ENCODE results near the gene C6orf141.
A peak's percentile ranks its signal among the peaks of the same experiment; 100 is the strongest.

C6orf141 gene

GRCh38 chr6:49524541-49524940, 25.9 kb upstream of the C6orf141 start:
- DNase-seq (ENCODE audit: low read depth) = no peak
- H3K4me3 ChIP-seq (ENCODE audit: low read depth, low read length) = no peak overlapping the region
- TF ChIP-seq, protein P1, sequence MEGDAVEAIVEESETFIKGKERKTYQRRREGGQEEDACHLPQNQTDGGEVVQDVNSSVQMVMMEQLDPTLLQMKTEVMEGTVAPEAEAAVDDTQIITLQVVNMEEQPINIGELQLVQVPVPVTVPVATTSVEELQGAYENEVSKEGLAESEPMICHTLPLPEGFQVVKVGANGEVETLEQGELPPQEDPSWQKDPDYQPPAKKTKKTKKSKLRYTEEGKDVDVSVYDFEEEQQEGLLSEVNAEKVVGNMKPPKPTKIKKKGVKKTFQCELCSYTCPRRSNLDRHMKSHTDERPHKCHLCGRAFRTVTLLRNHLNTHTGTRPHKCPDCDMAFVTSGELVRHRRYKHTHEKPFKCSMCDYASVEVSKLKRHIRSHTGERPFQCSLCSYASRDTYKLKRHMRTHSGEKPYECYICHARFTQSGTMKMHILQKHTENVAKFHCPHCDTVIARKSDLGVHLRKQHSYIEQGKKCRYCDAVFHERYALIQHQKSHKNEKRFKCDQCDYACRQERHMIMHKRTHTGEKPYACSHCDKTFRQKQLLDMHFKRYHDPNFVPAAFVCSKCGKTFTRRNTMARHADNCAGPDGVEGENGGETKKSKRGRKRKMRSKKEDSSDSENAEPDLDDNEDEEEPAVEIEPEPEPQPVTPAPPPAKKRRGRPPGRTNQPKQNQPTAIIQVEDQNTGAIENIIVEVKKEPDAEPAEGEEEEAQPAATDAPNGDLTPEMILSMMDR (conservative IDR thresholded peaks at IDR 0.05; ENCODE audit: low read depth, low read length) = no peak

- H3K4me3 ChIP-seq (ENCODE audit: low read depth, low read length) = no peak overlapping the region
- no peak for DNase-seq (ENCODE audit: low read depth)
- TF ChIP-seq, protein P1 (conservative IDR thresholded peaks at IDR 0.05; ENCODE audit: low read depth, low read length) = no peak
Measured at GRCh38 chr6:49526598-49526997, 23.9 kb upstream of the C6orf141 start.

- no peak overlapping the region for H3K4me3 ChIP-seq (ENCODE audit: low read depth, low read length)
- TF ChIP-seq, protein P1 (conservative IDR thresholded peaks at IDR 0.05; ENCODE audit: low read depth, low read length) = no peak
- DNase-seq (ENCODE audit: low read depth) = no peak
Measured at GRCh38 chr6:49527320-49527719, 23.1 kb upstream of the C6orf141 start.

- no peak for DNase-seq (ENCODE audit: low read depth)
- TF ChIP-seq, protein P1 (conservative IDR thresholded peaks at IDR 0.05; ENCODE audit: low read depth, low read length) = no peak
- no peak overlapping the region for H3K4me3 ChIP-seq (ENCODE audit: low read depth, low read length)
Measured at GRCh38 chr6:49528571-49528970, 21.9 kb upstream of the C6orf141 start.

DNA sequence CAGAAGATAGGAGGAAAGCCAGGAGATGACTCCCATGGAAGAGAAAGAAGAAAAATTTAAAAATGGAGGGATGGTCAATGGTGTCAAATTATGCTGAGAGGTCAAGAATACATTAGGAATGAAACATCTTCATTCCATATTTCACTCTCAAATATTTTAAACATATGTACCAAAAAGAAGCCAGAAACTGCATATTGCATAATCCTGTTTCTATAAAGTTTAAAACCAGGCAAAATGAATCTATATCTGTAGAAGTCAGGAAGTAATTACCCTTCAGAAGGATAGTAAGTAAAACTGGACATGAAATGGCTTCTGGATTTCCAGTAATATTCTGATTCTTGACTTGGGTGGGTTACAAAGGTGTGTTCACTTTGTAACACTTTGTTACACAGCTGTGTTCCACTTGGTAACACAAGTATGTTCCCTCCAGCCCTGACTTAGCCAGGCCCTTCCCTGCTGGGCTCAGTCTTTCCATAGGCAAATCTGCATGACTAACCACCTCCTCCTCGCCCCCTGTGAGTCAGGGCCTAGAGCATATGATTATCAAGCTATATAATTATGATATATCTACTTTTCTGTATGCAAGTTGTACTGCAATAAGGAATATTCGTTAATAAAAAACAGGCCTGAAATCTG, 20.2 kb upstream of the C6orf141 start:
- TF ChIP-seq, protein P1 (conservative IDR thresholded peaks at IDR 0.05; ENCODE audit: low read depth, low read length) = no peak
- DNase-seq (ENCODE audit: low read depth) = no peak
- no peak overlapping the region for H3K4me3 ChIP-seq (ENCODE audit: low read depth, low read length)

GRCh38 chr6:49531774-49532569, 18.5 kb upstream of the C6orf141 start:
- peak; percentile 84 for DNase-seq (ENCODE audit: low read depth)
- H3K4me3 ChIP-seq (ENCODE audit: low read depth, low read length) = peak overlapping the region; percentile 31
- TF ChIP-seq, protein P1 (conservative IDR thresholded peaks at IDR 0.05; ENCODE audit: low read depth, low read length) = peak; percentile 66
